ENCODE results near the gene KRTAP5-8. TPM values are rescaled to one million over a fixed set of nuclear protein-coding genes. Genes with fewer than 3 reads are reported as not detected.

Gene KRTAP5-8
- total and polyA plus RNA-seq, 12 donors: 0.28 TPM; not detected in 11

DNA sequence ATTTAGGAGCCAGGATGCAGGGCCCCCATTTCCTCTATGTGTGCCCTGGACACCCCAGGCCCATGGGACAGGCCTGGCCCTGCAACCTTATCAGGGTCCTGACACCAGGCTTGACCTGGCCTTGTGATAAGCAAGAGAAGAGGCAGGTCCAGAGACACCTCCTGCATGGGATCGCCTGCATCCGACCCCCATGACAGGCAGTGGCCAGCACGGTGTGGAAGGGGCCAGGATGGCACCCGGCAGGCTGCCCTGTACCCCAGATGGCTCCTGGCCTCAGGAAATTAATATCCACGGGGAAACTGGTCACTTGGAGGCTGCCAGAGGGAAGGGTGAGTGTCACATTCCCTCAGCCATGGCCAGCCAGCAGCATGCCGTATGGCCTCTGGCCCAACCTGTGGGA, 17.2 kb downstream of the KRTAP5-8 start:
- H3K27me3 ChIP-seq: no peaks in the 10 kb centered on the region
- no peak overlapping the region for H3K4me3 ChIP-seq
- TF ChIP-seq, protein P1, sequence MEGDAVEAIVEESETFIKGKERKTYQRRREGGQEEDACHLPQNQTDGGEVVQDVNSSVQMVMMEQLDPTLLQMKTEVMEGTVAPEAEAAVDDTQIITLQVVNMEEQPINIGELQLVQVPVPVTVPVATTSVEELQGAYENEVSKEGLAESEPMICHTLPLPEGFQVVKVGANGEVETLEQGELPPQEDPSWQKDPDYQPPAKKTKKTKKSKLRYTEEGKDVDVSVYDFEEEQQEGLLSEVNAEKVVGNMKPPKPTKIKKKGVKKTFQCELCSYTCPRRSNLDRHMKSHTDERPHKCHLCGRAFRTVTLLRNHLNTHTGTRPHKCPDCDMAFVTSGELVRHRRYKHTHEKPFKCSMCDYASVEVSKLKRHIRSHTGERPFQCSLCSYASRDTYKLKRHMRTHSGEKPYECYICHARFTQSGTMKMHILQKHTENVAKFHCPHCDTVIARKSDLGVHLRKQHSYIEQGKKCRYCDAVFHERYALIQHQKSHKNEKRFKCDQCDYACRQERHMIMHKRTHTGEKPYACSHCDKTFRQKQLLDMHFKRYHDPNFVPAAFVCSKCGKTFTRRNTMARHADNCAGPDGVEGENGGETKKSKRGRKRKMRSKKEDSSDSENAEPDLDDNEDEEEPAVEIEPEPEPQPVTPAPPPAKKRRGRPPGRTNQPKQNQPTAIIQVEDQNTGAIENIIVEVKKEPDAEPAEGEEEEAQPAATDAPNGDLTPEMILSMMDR (IDR thresholded peaks at IDR 0.05): no peak
- no peak for TF ChIP-seq POLR2A (IDR thresholded peaks at IDR 0.05)
- WGBS, 4 donors: 82 to 86% (median 83%) methylated on average over 2 to 6 of the region's 6 CpGs
- intact Hi-C loops (cut with DNase I): no loop called here
- no peaks in the 10 kb centered on the region for H3K36me3 ChIP-seq (replicated peaks in 1 of 2)
- H3K4me1 ChIP-seq (replicated peaks in 1 of 2): no peaks in the 10 kb centered on the region
- no peaks in the 10 kb centered on the region for H3K9me3 ChIP-seq (replicated peaks in 1 of 3)
- no peak overlapping the region for H3K27ac ChIP-seq
- no peak for DNase-seq

DNA sequence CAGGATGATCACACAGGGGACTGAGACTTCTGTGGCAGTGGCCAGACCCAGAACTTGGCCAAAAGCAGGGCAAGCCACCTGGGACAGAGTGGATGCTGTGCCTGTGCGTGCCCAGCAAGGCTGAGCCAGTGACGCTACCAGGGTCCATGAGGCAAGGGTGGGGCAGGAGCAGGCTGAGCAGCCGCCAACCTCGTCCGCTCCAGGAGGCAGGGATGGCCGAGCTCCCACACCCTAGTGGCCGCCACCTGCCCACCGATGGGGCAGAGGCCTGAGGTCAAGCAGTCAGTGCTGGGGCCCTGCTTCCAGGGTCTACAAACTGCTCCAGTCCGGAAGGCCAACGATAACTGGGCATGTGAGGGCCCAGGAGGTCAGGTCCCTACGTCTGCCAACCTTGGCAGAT, 17.7 kb downstream of the KRTAP5-8 start:
- WGBS, 4 donors: 91 to 97% (median 92%) methylated on average over 5 to 11 of the region's 11 CpGs
- H3K4me3 ChIP-seq: no peak overlapping the region
- DNase-seq: no peak

DNA sequence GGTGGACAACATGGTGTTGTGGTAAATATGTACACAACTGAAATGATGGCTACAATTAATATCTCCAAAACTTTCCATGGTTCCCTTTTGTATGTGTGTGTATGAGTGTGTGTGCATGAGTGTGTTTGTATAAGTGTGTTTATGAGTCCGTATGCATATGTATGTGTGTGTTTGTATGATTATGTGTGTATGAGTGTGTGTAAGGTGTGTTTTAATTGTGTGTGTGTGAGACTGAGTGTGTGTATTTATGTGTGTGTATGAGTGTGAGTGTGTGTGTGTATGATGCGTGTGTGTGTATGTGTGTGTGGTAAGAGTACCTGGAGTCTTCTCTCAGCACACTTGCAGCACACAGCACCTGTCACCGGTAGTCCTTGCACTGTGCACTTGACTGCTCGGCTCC, 18.2 kb downstream of the KRTAP5-8 start:
- 81 to 95% (median 84%) methylated on average over 4 of the region's 4 CpGs for WGBS, 4 donors
- intact Hi-C loops (cut with DNase I): no loop called here
- TF ChIP-seq, protein P1 (IDR thresholded peaks at IDR 0.05): no peak
- TF ChIP-seq POLR2A (IDR thresholded peaks at IDR 0.05): no peak
- Histone ChIP-seq H3K27me3 (no peaks in the 10 kb centered on the region), H3K4me3 (no peak overlapping the region), H3K27ac (no peak overlapping the region), H3K36me3 (replicated peaks in 1 of 2) (no peaks in the 10 kb centered on the region), H3K4me1 (replicated peaks in 1 of 2) (no peaks in the 10 kb centered on the region), H3K9me3 (replicated peaks in 1 of 3) (no peaks in the 10 kb centered on the region)
- no peak for DNase-seq

More for the DNA sequence above, 17.7 kb downstream of the KRTAP5-8 start:
- Histone ChIP-seq H3K4me1 (replicated peaks in 1 of 2) (no peaks in the 10 kb centered on the region), H3K27me3 (no peaks in the 10 kb centered on the region), H3K9me3 (replicated peaks in 1 of 3) (no peaks in the 10 kb centered on the region), H3K27ac (no peak overlapping the region), H3K36me3 (replicated peaks in 1 of 2) (no peaks in the 10 kb centered on the region)
- TF ChIP-seq, protein P1 (IDR thresholded peaks at IDR 0.05): no peak
- TF ChIP-seq POLR2A (IDR thresholded peaks at IDR 0.05): no peak
- intact Hi-C loops (cut with DNase I): no loop called here

DNA sequence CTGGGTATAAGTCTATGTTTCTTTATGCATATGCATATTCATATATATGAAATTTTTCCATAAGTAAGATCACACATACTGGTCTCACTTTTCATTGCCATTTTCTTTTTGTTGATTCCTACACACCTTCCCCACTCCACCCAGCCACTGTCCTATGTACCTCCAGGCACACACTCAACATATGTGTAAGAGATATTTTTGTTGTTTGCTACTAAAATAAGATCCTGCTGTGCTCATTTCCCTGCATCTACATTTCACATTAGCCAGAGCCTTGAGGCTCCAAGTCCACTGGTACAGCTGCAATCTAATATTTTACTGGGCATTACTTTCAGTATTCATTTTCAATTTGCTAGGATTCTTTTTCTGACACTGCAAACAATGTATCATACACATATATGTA, 19.4 kb downstream of the KRTAP5-8 start:
- no peaks in the 10 kb centered on the region for H3K4me1 ChIP-seq (replicated peaks in 1 of 2)
- TF ChIP-seq, protein P1 (IDR thresholded peaks at IDR 0.05): no peak
- TF ChIP-seq POLR2A (IDR thresholded peaks at IDR 0.05): no peak
- no peaks in the 10 kb centered on the region for H3K9me3 ChIP-seq (replicated peaks in 1 of 3)
- H3K4me3 ChIP-seq: no peak overlapping the region
- no peak overlapping the region for H3K27ac ChIP-seq
- no peaks in the 10 kb centered on the region for H3K27me3 ChIP-seq
- DNase-seq: no peak
- intact Hi-C loops (cut with DNase I): no loop called here
- H3K36me3 ChIP-seq (replicated peaks in 1 of 2): no peaks in the 10 kb centered on the region

Data from adrenal gland (tissue), 12 donors.